Measurements from ENCODE around the gene ARHGAP8. TPM values are rescaled to one million over a fixed set of nuclear protein-coding genes. Genes with fewer than 3 reads are reported as not detected.

Gene ARHGAP8
- polyA plus RNA-seq, 3 donors, result 0.03 TPM; not detected in 2

- DNase-seq, result no peak
- Mint-ChIP-seq H3K27me3 (ENCODE audit: low read depth in 3 of 3) (peaks cover 4 to 14% (median 9%) of the 10 kb centered on the region in 3 donors), H3K4me3 (no peak overlapping the region), H3K9me3 (peaks cover 0 to 21% (median 18%) of the 10 kb centered on the region in 7 donors), H3K4me1 (no peaks in the 10 kb centered on the region), H3K27ac (no peak overlapping the region), H3K36me3 (no peaks in the 10 kb centered on the region)
- Histone ChIP-seq H3K79me2 (ENCODE audit: insufficient read depth, low read length) (no peaks in the 10 kb centered on the region), H3K9ac (ENCODE audit: insufficient read depth, low read length, poor library complexity, severe bottlenecking) (no peak overlapping the region), H3K4me3 (replicated peaks in 1 of 3; ENCODE audit: low read depth in 2 of 3, low read length in 3 of 3) (no peak overlapping the region), H3K27ac (ENCODE audit: low read depth in 1 of 2, low read length in 2 of 2) (no peak overlapping the region), H3K4me1 (ENCODE audit: control insufficient read depth in 1 of 2, insufficient read depth in 2 of 2, low read length in 2 of 2) (no peaks in the 10 kb centered on the region), H3K9me3 (replicated peaks in 1 of 2; ENCODE audit: control insufficient read depth in 1 of 2, insufficient read depth in 1 of 2, low read length in 2 of 2) (peaks cover 7 to 8% of the 10 kb centered on the region in 2 donors), H2AFZ (ENCODE audit: insufficient read depth, low read depth, low read length, poor library complexity, severe bottlenecking) (no peak overlapping the region), H3K27me3 (ENCODE audit: control insufficient read depth in 2 of 2, insufficient read depth in 2 of 2, low read length in 2 of 2) (no peaks in the 10 kb centered on the region), H3K4me2 (replicated peaks; ENCODE audit: extremely low read depth, low read length, poor library complexity, severe bottlenecking) (no peak overlapping the region), H3K36me3 (replicated peaks in 1 of 2; ENCODE audit: control insufficient read depth in 1 of 2, insufficient read depth in 2 of 2, low read length in 2 of 2) (no peaks in the 10 kb centered on the region), H4K20me1 (ENCODE audit: insufficient read depth, low read length) (no peaks in the 10 kb centered on the region)
- no peak for TF ChIP-seq CTCF (IDR thresholded peaks at IDR 0.05)
- intact Hi-C loops (cut with micrococcal nuclease), result no loop called here
- 90% methylated on average over 13 of the region's 16 CpGs for WGBS (ENCODE audit: insufficient coverage)
Observed at GRCh38 chr22:44838316-44839016, 86.1 kb downstream of the ARHGAP8 start.

GRCh38 chr22:44839061-44839460, 86.7 kb downstream of the ARHGAP8 start:
- 87% methylated on average over 7 of the region's 7 CpGs for WGBS (ENCODE audit: insufficient coverage)
- intact Hi-C loops (cut with micrococcal nuclease), result no loop called here
- Histone ChIP-seq H3K9ac (ENCODE audit: insufficient read depth, low read length, poor library complexity, severe bottlenecking) (no peak overlapping the region), H2AFZ (ENCODE audit: insufficient read depth, low read depth, low read length, poor library complexity, severe bottlenecking) (no peak overlapping the region), H3K9me3 (replicated peaks in 1 of 2; ENCODE audit: control insufficient read depth in 1 of 2, insufficient read depth in 1 of 2, low read length in 2 of 2) (peaks cover 7 to 10% of the 10 kb centered on the region in 2 donors), H3K36me3 (replicated peaks in 1 of 2; ENCODE audit: control insufficient read depth in 1 of 2, insufficient read depth in 2 of 2, low read length in 2 of 2) (no peaks in the 10 kb centered on the region), H3K4me1 (ENCODE audit: control insufficient read depth in 1 of 2, insufficient read depth in 2 of 2, low read length in 2 of 2) (no peaks in the 10 kb centered on the region), H3K4me3 (replicated peaks in 1 of 3; ENCODE audit: low read depth in 2 of 3, low read length in 3 of 3) (no peak overlapping the region), H3K4me2 (replicated peaks; ENCODE audit: extremely low read depth, low read length, poor library complexity, severe bottlenecking) (no peak overlapping the region), H4K20me1 (ENCODE audit: insufficient read depth, low read length) (no peaks in the 10 kb centered on the region), H3K27ac (ENCODE audit: low read depth in 1 of 2, low read length in 2 of 2) (no peak overlapping the region), H3K27me3 (ENCODE audit: control insufficient read depth in 2 of 2, insufficient read depth in 2 of 2, low read length in 2 of 2) (no peaks in the 10 kb centered on the region), H3K79me2 (ENCODE audit: insufficient read depth, low read length) (no peaks in the 10 kb centered on the region)
- Mint-ChIP-seq H3K36me3 (no peaks in the 10 kb centered on the region), H3K27me3 (ENCODE audit: low read depth in 3 of 3) (peaks cover 4 to 11% (median 9%) of the 10 kb centered on the region in 3 donors), H3K9me3 (peaks cover 0 to 24% (median 14%) of the 10 kb centered on the region in 7 donors), H3K4me3 (no peak overlapping the region), H3K27ac (no peak overlapping the region), H3K4me1 (no peaks in the 10 kb centered on the region)
- TF ChIP-seq CTCF (IDR thresholded peaks at IDR 0.05), result no peak
- no peak for DNase-seq

Measured in CD14-positive monocyte (primary cell).